Left forelimb (tissue), 1 donor: ENCODE measurements around the gene ALKBH1.
"Not testable (repeated sequence)": the region's sequence is repeated elsewhere in the genome, so short reads cannot be mapped to it uniquely, and the experiment has no call there.

Source experiments
- DNase-seq: peaks from one replicate; pipeline ENCODE4 v3.0.0-alpha.2; 2018; ENCODE audit warnings: low spot score

Gene ALKBH1, protein sequence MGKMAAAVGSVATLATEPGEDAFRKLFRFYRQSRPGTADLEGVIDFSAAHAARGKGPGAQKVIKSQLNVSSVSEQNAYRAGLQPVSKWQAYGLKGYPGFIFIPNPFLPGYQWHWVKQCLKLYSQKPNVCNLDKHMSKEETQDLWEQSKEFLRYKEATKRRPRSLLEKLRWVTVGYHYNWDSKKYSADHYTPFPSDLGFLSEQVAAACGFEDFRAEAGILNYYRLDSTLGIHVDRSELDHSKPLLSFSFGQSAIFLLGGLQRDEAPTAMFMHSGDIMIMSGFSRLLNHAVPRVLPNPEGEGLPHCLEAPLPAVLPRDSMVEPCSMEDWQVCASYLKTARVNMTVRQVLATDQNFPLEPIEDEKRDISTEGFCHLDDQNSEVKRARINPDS

DNA sequence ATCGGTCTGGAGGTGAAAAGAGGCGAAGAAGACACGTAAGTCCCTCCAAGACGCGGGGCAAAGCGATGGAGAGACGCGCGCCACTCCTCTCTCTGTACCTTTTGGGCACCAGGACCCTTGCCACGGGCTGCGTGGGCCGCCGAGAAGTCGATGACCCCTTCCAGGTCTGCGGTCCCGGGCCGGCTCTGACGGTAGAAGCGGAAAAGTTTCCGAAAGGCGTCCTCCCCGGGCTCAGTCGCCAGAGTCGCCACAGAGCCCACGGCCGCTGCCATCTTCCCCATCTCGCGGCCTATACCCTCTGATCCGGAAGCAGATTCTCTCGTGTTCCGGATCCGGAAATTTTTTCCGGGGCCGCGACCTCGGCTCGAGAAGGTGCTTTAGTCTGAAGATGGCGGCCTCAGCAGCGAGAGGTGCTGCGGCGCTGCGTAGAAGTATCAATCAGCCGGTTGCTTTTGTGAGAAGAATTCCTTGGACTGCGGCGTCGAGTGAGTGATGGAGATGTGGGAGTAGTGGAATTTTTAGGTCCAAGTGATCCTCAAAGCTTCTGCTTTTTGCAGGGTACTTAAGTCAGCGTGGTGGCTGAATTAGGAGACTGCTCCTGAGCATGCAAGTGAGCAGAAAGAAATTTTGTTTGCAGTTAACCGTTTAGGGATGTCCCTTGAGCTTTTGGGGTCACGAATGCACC, at the start of gene ALKBH1, which contains the start of gene SLIRP:
TSS of gene ALKBH1 (minus strand) at position 300 of the 685 bp plus-strand sequence. CDS start at position 281, 19 bp downstream.
TSS of gene SLIRP (plus strand) at position 380 of the 685 bp plus-strand sequence. CDS start at position 389, 9 bp downstream.
- peak; percentile 89 for DNase-seq

DNA sequence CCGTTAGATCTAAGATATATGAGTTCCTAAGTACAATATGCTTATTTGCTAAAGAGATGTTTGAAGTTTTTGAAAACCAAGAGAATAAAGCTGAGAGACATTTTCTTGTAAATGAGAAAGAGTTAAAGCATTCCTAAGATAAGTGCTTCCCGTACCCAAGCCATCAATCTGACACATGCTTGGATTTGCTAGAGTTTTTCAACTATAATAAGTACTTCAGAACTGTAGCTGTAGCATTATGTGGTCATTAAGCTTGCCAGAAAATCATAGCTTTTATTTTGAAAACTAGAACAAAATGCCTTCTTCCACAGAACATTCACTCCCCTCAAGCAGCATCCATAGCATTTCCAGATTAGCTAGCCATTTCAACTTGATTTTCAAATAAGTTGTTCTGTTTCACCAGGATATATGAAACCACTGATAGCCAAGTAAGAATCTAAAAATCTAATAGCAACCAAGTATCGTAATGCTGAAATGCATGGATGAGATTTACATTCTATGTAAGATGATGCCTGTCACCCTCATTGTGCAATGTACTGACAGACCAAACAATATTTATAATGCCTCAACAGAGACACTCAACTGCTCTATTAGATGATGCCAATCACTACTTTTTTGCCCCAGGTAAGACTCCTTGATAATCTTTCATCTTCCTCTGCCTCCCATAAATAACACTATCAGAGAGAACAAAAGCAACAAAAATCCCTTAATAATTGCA, 45.1 kb upstream of the ALKBH1 start:
- DNase-seq, result no peak

DNA sequence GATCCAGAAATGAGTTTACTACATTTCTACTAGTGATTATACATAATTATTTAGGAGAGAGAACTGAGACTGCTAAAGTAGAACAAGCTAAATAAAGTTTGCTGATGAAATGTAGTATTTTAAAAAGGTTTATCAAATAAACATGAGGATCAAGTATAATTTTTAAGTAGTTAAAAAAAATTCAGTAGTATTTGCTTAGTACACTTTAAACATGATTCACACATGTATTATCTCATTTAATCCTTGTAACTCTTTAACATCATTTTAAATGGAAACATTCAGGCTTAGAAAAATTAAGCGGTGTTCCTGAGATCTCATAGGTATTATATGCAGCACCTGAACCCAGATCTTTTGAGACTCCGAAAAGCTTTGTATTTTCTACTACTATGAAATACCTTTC, 44.4 kb upstream of the ALKBH1 start:
- no peak for DNase-seq

DNA sequence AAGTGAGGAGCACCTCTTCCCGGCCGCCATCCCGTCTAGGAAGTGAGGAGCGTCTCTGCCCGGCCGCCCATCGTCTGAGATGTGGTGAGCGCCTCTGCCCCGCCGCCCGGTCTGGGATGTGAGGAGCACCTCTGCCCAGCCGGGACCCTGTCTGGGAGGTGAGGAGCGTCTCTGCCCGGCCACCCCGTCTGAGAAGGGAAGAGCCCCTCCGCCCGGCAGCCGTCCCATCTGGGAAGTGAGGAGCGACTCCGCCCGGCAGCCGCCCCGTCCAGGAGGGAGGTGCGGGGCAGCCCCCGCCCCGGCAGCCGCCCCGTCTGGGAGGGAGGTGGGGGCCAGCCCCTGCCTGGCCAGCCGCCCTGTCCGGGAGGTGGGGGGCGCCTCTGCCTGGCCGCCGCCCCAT, 39.6 kb upstream of the ALKBH1 start:
- not testable (repeated sequence) for DNase-seq

DNA sequence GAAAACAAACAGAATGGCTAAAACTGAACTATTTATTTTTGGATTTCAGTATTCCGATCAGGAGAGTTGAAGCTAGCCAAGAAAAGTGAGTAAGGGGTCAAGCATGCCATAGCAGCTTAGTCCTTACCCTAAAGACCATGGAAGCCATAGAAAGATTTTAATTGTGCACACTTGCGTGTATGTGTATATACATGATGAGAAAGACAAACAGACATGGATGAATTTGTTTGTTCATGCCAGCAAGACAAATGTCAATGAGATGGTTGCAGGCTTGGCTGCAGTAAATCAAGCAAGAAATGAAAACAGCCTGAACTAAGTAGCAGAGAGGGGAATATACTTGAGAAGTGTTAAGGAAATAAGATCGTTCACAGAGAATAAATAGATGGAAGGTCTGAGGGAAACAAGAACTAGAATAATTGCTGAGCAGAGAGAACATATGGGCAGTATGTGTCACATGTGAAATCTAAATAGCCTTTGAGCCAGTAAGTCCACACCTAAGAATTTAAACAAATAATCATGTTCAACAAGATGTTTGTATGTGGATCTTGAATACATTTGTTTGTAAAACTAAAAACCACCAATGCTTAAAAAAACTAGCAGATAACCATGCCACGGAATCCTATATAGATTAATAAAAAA, 38.4 kb upstream of the ALKBH1 start:
- DNase-seq, result no peak

DNA sequence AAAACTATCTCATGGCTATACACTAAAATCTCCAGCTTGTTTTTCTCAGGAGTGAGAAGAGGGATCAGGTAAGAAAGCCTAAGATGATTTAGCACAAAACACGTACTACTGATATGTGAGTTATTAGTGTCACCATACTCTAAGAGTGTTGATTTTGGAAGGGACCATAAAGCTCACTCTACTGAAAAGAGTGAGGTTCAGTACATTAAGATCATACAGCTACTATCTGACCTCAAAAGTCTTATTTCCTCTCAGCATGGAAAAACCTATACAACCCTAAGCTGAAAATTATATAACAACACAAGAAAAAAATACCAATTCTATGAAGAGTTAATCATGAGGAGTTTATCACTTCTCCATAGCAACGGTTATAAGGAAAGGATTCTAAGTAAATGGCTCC, 33.6 kb upstream of the ALKBH1 start:
- no peak for DNase-seq

DNA sequence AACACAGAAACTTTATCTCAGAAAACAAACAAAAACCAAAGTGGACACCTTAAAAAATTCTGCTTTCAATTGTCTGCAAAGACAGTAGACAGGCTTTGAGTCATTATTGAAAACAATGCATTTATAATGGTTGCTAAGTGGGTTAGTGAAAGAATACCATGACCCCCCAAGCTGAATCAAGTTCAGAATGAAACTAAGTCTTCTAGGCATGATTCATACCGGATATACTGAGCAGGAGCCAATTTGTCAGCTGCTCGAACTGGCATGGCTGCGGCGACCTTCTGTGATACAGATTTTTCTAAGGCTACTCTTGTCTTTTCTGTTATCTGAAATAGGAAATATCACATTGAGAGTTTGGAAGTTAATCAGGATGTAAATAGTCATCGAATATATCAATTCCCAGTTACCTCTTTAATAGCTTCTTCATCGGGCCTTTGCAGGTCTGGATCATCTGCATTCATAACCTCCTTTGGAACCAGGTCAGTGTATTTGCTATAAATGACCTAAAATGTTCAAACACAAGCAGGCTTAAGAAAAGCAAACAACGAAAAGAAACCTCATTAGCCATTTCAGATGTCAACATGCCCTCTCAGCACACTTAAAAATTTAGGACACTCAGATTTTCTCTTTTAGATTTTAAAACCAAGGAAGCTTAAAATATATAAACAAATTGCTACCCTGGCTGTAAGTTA, 30.9 kb upstream of the ALKBH1 start:
- DNase-seq, result no peak

DNA sequence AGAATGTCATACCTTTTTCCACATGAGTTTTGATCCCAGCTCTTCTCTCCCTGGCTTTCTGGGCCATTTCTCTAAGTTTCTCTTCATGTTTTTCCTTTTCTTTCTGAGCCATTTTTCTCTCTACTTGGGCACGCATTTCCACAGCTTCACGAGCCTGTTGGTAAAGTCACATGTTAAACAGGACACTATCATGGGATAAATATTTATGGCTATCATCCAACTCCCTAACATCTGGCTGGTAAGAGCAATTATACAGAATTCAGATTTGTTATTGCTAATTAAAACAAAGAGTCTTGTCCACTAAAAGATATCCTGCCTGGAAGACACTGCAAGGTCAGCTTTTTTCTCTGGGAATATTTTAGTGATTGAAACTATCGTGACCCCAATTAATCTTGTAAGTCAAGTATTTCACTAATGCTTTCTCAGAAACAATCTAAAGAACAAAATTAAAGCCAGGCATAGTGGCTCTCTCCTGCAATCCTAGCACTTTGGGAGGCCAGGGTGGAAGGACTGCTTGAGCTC, 23.2 kb upstream of the ALKBH1 start:
- no peak for DNase-seq

DNA sequence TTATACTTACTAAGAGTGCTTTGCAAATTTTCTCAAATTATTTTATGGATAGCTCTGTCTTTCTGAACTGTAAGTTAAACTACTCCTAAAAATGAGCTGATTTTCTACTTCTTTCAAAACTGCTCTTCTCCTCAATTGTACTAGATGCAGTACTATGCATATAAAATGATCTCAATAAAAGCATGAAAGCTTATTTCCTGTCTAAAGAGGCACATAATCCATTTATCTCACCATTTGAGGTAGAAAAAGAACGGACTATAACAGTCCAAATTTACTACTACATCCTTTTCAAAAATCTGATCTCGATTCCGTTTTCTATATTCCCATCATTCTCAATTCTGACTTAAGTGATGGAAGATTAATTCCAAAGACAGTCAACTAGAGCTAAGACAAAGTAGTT, 14.5 kb upstream of the ALKBH1 start:
- DNase-seq, result no peak

DNA sequence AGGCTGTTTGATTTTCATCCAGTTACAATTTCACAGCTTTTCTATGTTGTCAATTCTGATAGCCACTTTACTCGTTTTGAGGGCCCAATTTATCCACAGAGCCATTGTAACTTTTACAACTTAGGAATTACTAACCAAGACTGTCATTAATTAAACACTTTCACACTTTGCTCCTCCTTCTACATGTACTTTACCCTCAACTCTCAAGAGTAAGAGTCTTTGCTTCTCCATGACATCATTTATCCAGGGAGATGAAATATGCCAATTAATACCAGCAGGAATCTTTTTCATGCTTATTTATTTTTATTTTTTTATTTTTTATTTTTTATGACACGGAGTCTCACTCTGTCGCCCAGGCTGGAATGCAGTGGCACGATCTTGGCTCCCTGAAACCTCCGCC, 13.6 kb upstream of the ALKBH1 start:
- no peak for DNase-seq

DNA sequence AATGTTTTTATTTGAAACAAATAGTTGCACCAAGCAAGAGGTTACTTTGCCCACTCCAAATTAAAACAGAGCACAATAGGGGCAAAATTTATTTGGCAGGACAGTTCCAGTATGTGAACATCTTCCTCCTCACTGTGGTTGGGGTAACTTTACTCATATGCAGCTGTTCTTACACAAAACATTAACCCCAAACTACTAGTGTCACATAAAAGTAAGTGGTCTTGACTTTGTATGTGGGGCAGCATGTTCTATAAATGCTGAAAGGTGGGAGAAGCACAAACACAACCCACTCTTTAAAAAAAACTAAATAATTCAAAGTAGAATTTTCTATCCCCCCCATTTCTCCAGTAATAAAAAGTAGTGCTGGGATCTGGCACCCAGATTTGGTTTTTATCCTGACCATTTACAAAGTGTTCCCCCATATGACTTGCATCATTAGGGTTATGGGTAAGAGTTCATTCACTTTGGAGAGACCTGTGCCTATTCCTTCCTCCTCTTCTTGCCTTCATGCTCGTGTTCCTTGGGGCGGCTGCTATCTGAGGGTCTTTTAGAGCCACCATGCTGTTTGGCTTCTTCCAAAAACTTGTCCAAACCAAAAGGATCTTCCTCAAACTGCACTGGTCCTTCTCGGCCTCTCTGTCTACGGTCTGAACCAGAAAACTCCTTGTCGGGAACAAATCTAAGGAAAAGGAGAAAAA, 9.9 kb upstream of the ALKBH1 start:
- no peak for DNase-seq

DNA sequence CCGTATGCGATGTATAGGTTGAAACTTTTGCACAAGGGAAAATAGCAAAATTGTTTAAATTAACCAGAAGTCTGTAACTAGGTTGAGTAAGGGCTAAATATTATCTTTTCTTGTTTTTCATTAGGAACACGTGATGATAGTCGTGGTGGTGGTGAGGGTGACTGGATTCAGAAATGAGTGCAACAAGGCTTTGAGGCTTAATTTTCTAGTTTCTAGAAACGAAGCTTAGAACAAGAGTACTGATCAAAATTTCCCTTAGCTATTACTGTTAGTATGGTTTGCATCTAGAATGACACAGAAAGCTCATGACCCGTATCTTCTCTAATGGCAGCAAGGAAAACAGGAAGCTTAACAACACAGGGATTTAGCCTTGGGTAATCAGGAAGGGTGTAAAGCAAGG, 7.1 kb upstream of the ALKBH1 start:
- DNase-seq, result no peak

DNA sequence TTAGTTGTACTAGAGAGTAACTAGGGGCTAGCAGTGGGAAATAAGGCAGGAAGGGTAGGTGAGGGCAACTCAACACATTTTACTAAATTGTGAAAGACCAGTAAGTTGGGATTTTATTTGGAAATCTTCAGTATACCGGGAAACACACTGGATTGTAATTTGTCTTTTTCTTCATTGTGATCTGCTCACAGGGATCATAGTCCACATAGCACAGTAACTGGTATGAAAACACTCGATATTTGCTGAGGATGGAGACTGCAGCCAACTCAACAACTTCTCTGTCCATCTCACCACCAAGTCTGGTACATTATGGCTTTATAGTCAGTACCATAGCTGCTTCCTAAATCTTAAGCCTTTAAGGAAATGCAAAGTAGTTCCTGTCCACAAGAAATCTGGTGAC, 2.5 kb upstream of the ALKBH1 start:
- no peak for DNase-seq

DNA sequence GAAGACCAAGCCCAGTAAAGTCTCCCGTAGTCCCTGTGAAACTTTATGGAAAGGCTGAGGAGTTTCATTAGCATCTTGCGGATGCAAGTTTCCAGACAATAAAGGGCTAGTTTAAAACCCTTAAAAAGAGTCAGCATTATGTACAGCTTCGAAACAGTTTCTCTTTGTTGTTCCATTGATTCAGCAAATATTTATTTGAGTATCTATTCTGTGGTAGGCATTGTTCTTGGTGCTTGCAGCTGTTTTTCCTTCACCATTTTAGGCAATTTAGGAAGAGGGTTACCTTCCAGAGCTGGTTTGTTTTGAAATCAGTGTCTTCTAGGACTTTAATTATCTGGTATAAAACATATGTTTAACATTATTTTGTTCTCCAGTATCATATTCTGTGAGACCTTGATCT, 1.6 kb upstream of the ALKBH1 start:
- no peak for DNase-seq

DNA sequence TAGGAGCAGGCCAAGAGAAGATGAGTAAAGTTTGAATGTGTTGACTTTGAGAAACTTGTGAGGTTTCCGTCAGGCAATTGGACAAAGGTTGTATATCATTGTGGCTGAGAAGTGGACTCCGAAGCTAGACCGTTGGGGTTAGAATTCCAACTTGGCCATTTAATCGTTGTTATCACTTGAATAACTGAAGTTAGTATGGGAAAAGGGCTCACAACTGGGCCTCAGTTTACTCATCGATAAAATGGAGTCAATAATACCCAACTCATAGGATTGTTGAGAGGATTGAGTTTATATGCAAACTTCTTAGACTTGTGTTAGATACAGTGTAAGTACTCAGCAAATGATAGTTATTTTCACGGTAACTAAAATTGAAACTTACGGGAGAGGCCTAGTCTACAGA, 926 bp upstream of the ALKBH1 start:
- DNase-seq, result no peak

DNA sequence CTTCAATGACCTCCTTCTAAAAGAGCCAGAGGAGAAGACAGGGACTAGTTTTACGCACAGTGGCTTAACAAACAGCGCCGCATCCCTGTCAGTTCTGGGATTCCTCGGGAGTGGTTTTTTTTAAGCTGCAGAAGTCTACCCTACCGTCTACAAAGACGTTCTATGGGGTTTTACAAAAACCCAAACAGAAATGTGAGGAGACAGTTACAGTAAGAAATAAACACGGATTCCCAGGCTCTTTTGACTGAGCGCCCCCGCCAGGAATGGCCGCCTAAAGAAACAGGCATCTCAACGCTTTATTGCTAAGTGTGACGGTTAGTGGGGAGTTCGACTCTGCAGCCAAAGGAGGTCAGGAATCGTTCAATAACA, 484 bp downstream of the ALKBH1 start:
- no peak for DNase-seq

DNA sequence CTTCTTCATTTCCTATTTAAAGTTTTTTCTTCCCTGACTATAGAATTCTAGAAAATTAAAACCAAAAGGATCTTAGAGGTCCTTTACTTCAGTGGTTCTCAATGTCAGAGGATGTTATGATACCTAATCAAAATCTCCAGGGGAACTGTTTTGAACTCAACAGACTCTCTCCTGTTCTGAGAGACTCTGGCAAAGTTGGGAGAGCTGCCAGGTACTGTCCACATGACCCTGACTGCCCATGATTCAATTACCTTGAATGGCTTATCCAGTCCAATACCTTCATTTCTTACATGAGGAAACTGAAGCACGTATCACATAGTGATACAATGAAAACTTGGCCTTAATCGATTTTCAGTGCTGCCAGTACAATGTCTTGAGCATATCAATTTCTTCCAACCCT, 16.6 kb downstream of the ALKBH1 start:
- no peak for DNase-seq

DNA sequence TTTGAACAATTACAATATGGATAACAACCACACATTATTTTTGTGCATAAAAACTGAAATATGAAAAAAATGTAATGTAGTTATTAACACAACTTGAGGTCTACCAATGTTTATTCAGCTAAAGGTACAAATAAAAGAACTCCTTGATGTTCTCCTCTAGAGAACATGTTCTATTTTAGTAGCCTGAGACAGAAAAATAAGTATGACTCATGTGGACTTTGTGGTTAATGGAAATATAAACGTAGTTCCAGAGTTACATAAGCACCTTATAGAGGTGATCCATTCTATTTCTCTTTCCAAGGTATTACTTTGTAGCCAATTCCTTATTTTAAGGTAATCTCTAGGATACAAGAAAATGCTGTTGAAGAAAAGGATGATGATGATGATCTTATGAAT, 25.7 kb downstream of the ALKBH1 start:
- no peak for DNase-seq

DNA sequence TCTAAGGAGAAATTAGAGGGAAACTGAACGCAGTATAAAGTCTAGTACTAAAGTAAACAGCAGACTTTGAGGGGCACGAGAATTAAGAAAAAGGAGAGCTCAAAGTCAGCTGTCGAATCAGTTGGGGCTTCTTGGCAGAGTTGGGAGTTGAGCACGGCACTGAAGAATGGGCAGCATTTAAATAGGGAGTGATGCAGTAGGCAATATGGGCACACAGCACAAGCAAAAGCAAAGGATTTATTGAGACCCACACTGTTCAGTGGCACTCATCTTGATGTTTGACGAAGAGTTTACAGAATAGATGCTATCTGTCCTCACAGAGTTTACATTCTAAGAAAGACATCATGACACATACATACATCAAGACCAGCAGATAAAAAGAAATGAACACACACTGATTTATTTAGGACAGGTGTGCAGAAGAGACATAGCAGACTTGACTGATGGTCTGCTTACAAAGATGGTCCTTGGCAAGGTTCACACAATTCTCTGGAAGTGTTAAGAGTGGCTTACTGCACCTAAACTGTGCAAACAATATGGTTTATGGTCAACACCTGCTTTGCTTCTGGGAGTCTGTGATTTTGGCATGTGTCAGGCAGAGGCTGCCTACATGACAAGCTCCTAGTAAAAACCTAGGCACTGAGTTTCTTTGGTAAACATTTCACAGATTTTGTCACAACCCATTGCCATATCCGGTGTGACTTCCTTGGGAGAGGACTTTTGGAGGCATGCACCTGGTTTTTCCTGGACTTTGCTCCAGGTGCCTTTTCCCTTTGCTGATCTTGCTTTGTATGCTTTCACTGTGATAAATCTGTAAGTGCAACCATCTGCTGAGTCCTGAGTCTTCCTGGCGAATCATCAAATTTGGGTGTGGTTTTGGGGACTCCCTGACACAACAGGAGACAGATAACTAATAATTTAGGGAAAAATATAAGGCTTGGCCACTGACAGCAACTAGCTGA, 26.3 kb downstream of the ALKBH1 start:
- no peak for DNase-seq

DNA sequence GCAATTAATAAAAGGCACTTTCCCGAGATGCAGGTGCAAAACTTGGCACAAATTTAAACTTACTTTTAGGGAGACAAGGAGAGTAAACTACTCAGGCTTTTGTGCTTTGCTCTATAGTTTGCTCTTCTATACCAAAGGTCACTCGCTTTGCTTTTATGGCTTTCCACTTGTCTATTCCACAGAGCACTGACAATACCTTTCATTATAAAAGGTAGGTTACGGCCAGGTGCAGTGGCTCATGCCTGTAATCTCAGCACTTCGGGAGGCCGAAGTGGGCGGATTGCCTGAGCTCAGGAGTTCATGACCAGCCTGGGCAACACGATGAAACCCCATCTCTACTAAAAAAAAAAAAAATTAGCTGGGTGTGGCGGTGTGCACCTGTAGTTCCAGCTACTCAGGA, 32.9 kb downstream of the ALKBH1 start:
- DNase-seq, result no peak
